Transverse colon (tissue), 4 donors: ENCODE results near the gene PDCL3. TPM values are rescaled to one million over a fixed set of nuclear protein-coding genes. Genes with fewer than 3 reads are reported as not detected.

Experiments used
- DNase-seq: peaks from one replicate; pipeline ENCODE4 v3.0.0-alpha.2; 2019
- H3K27ac ChIP-seq, 4 donors: fragments of 200-600 bp; sonication (generic); 2 replicates each; pipeline ENCODE4 v1.5.1; 2016 to 2018; ENCODE audit warnings: inconsistent platforms in 4 of 4
- H3K27me3 ChIP-seq: fragments of 200-600 bp; sonication (generic); 2 replicates; pipeline ENCODE4 v1.5.1; 2017; ENCODE audit warnings: inconsistent platforms
- H3K36me3 ChIP-seq, 4 donors: fragments of 200-600 bp; sonication (generic); 2 replicates each; pipeline ENCODE4 v1.5.1; 2017 to 2019; ENCODE audit warnings: inconsistent platforms in 4 of 4
- H3K4me1 ChIP-seq, 4 donors: fragments of 200-600 bp; sonication (generic); 2 replicates each; pipeline ENCODE4 v1.5.1; 2017 to 2020; ENCODE audit warnings: inconsistent platforms in 4 of 4
- H3K4me3 ChIP-seq, 4 donors: fragments of 200-600 bp; sonication (generic); 1 replicate in 1 of 4; 2 replicates in 3 of 4; pipeline versions ENCODE4 v1.5.1 to v1.6.1; 2017 to 2019; ENCODE audit warnings: inconsistent platforms in 4 of 4
- H3K9me3 ChIP-seq, 2 donors: fragments of 200-600 bp; sonication (generic); 2 replicates each; pipeline ENCODE4 v1.5.1; 2017 to 2019; ENCODE audit warnings: inconsistent platforms in 2 of 2
- EP300 ChIP-seq: sonication (generic); formaldehyde crosslinking; IDR thresholded peaks from one replicate; pipeline ENCODE4 v1.6.1; 2017; ENCODE audit warnings: antibody characterized with exemption, low read depth
- POLR2A ChIP-seq: fragments of 450-650 bp; IDR thresholded peaks from one replicate; pipeline ENCODE4 v1.6.1; 2016; ENCODE audit warnings: antibody characterized with exemption, mild to moderate bottlenecking, moderate library complexity
- POLR2AphosphoS5 ChIP-seq, 3 donors: sonication (generic); formaldehyde crosslinking; IDR thresholded peaks; one replicate each; pipeline ENCODE4 v1.6.1; 2016; ENCODE audit warnings: antibody characterized with exemption in 3 of 3
- WGBS, 2 donors: methylation state at CpG; one replicate each; pipeline ENCODE4 v1.1.5; 2018; ENCODE audit warnings: low coverage in 1 of 2; 5-methylcytosine and 5-hydroxymethylcytosine counted together
- in situ Hi-C, 4 donors: fragments of 200-750 bp; cut with MboI; loops; one replicate each; pipeline versions ENCODE4 v1.15.0 to v1.15.1; 2017; ENCODE audit warnings: low sequenced_read_pairs in 3 of 4, low pct_ligation_motif_present in 1 of 4, low pct_unique_long_range_greater_than_20kb in 1 of 4
- intact Hi-C: fragments of 100-400 bp; cut with DNase I; formaldehyde crosslinking; loops from one replicate; pipeline ENCODE4 v1.15.1; 2023; ENCODE audit warnings: low total_unique reads
- total RNA-seq, 4 donors: library from RNA; depleted of rRNA; stranded (reverse); fragments of >200 nt; gene quantifications; one replicate each; pipeline ENCODE4 v1.1.0, GENCODE V29; 2016
- TF ChIP-seq, protein P1 (sequence below), 5 experiments: fragments of 200-600 bp in 3 of 5; fragments of 450-650 bp in 2 of 5; sonication (generic) in 3 of 5; IDR thresholded peaks; 1 replicate in 2 of 5; 2 replicates in 3 of 5; pipeline ENCODE4 v1.5.1; 2016 to 2017; ENCODE audit warnings: antibody characterized with exemption in 5 of 5, inconsistent platforms in 3 of 5, mild to moderate bottlenecking in 2 of 5, moderate library complexity in 1 of 5

The PDCL3 gene
- total RNA-seq, 4 donors from 2014 or later, result 2.2 to 17.3 (median 15.8) TPM; not detected in 1

DNA sequence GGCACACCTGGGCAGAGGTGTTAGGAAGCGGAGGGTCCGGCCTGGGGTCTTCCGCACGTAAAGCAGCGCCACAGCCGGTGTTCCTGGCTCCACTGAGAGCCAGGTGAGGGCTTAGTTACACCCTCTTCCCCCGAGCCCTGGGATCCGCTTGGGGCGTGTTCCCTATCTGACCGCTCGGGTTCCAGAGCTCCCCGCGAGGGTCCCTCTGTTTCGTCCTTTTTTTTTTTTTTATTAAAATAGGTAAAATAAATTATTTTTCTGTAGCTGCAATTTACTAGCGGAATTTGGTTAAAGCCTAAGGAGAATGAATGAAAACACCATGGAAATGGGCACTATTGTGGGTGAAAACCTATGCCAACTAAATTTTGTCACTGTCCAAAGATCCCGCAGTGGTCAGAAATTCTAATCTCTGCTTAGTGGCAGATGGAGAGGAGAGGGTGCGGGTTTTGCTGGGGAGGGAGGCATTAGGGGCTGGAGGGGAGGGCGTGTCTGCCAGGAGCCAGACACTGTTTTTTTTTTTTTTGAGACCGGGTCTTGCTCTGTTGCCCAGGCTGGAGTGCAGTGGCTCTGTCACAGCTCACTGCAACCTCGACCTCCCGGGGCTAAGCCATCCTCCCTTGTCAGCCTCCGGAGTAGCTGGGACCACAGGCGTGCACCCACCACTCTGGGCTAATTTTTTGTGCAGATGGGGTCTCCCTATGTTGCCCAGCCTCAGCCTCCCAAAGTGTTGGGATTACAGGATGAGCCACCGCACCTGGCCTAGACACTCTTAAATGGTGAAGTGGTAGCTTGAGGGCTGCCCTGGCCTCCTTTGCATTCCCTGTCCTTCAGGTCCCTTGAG, 834 bp downstream of the PDCL3 start:
- DNase-seq, result no peak
- Histone ChIP-seq H3K4me3 (peak overlapping the region; percentile 63 to 73 (median 66)), H3K27me3 (no peaks in the 10 kb centered on the region), H3K27ac (peak overlapping the region; percentile 94 to 96 (median 95)), H3K9me3 (no peaks in the 10 kb centered on the region), H3K4me1 (peaks cover 0 to 16% (median 11%) of the 10 kb centered on the region in 4 donors), H3K36me3 (peaks cover 0 to 16% (median under 1%) of the 10 kb centered on the region in 4 donors)
- WGBS, 2 donors, result 2 to 16% methylated on average over 7 to 24 of the region's 24 CpGs
- intact Hi-C loops, result loop anchor here (5.0 kb wide), 1 partner anchor 146 kb away; the partner anchor contains the start of gene CHST10
- in situ Hi-C loops, result no loop called here
- TF ChIP-seq, protein P1, sequence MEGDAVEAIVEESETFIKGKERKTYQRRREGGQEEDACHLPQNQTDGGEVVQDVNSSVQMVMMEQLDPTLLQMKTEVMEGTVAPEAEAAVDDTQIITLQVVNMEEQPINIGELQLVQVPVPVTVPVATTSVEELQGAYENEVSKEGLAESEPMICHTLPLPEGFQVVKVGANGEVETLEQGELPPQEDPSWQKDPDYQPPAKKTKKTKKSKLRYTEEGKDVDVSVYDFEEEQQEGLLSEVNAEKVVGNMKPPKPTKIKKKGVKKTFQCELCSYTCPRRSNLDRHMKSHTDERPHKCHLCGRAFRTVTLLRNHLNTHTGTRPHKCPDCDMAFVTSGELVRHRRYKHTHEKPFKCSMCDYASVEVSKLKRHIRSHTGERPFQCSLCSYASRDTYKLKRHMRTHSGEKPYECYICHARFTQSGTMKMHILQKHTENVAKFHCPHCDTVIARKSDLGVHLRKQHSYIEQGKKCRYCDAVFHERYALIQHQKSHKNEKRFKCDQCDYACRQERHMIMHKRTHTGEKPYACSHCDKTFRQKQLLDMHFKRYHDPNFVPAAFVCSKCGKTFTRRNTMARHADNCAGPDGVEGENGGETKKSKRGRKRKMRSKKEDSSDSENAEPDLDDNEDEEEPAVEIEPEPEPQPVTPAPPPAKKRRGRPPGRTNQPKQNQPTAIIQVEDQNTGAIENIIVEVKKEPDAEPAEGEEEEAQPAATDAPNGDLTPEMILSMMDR (IDR thresholded peaks at IDR 0.05), result no peak
- TF ChIP-seq POLR2A, result no peak
- no peak for TF ChIP-seq POLR2AphosphoS5 (IDR thresholded peaks at IDR 0.05)
- no peak for TF ChIP-seq EP300

DNA sequence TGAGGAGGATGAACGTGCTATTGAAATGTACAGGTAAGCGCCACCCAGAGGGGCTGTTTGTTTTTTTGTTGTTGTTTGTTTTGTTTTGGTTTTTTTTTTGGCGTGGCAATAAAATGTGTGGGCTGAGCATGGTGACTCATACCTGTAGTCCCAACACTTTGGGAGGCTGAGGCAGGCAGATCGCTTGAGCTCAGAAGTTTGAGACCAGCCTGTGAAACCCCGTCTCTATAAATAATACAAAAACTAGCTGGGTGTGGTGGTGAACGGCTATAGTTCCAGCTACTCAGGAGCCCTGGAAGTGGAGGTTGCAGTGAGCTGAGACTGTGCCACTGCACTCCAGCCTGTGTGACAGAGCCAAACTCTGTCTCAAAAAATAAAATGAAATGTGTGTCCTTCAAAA, 6.2 kb downstream of the PDCL3 start:
- Histone ChIP-seq H3K36me3 (peaks cover 0 to 62% (median 10%) of the 10 kb centered on the region in 4 donors), H3K27ac (no peak overlapping the region), H3K4me1 (peaks cover 0 to 6% (median 2%) of the 10 kb centered on the region in 4 donors), H3K4me3 (no peak overlapping the region), H3K9me3 (no peaks in the 10 kb centered on the region), H3K27me3 (no peaks in the 10 kb centered on the region)
- TF ChIP-seq POLR2A, result no peak
- TF ChIP-seq POLR2AphosphoS5 (IDR thresholded peaks at IDR 0.05), result no peak
- TF ChIP-seq, protein P1 (IDR thresholded peaks at IDR 0.05), result no peak
- no peak for TF ChIP-seq EP300
- DNase-seq, result no peak
- intact Hi-C loops (no loop called here), in situ Hi-C loops (no loop called here)
- 71 to 94% methylated on average over 3 to 6 of the region's 6 CpGs for WGBS, 2 donors

DNA sequence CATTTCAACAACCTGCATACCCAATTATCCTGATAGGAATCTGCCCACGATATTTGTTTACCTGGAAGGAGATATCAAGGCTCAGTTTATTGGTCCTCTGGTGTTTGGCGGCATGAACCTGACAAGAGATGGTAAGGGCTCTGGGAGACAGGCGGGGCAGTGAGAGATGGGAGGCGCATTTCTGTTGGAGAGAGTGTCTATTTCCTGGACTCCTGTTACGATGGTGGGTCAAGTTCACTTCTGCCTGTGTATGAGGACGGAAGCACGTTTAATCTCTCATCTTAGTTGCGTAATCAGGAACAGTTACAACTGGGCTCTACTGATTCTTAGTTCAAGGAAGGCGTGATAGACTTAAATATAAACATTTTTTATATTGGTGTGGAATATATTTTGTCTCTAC, 8.9 kb downstream of the PDCL3 start:
- TF ChIP-seq POLR2A, result no peak
- no peak for TF ChIP-seq POLR2AphosphoS5 (IDR thresholded peaks at IDR 0.05)
- TF ChIP-seq, protein P1 (IDR thresholded peaks at IDR 0.05), result no peak
- no peak for TF ChIP-seq EP300
- H3K36me3 ChIP-seq, result peaks cover 0 to 62% (median 14%) of the 10 kb centered on the region in 4 donors
- in situ Hi-C loops (no loop called here), intact Hi-C loops (no loop called here)
- H3K9me3 ChIP-seq, result no peaks in the 10 kb centered on the region
- no peak overlapping the region for H3K27ac ChIP-seq
- H3K4me1 ChIP-seq, result no peaks in the 10 kb centered on the region
- DNase-seq, result no peak
- 76 to 83% methylated on average over 7 to 9 of the region's 9 CpGs for WGBS, 2 donors
- no peaks in the 10 kb centered on the region for H3K27me3 ChIP-seq
- no peak overlapping the region for H3K4me3 ChIP-seq

GRCh38 chr2:100577777-100578176, 15.0 kb downstream of the PDCL3 start:
- in situ Hi-C loops, result no loop called here
- no peak for DNase-seq
- intact Hi-C loops, result no loop called here
- WGBS, 2 donors, result 76 to 84% methylated on average over 2 to 3 of the region's 3 CpGs
- H3K27ac ChIP-seq, result no peak overlapping the region
- H3K4me1 ChIP-seq, result no peaks in the 10 kb centered on the region
- no peak for TF ChIP-seq POLR2AphosphoS5 (IDR thresholded peaks at IDR 0.05)
- TF ChIP-seq, protein P1 (IDR thresholded peaks at IDR 0.05), result no peak
- TF ChIP-seq POLR2A, result no peak
- no peak for TF ChIP-seq EP300
- no peaks in the 10 kb centered on the region for H3K9me3 ChIP-seq
- peaks cover 0 to 15% (median 3%) of the 10 kb centered on the region in 4 donors for H3K36me3 ChIP-seq
- no peaks in the 10 kb centered on the region for H3K27me3 ChIP-seq
- no peak overlapping the region for H3K4me3 ChIP-seq
